ENCODE data around the gene GFRA1. TPM values are rescaled to one million over a fixed set of nuclear protein-coding genes. Genes with fewer than 3 reads are reported as not detected.

GFRA1 gene
- total and polyA plus RNA-seq, 2 donors (not counting 1 experiment from before 2014, with no cell fraction given), result 6.3 to 29.6 TPM

DNA sequence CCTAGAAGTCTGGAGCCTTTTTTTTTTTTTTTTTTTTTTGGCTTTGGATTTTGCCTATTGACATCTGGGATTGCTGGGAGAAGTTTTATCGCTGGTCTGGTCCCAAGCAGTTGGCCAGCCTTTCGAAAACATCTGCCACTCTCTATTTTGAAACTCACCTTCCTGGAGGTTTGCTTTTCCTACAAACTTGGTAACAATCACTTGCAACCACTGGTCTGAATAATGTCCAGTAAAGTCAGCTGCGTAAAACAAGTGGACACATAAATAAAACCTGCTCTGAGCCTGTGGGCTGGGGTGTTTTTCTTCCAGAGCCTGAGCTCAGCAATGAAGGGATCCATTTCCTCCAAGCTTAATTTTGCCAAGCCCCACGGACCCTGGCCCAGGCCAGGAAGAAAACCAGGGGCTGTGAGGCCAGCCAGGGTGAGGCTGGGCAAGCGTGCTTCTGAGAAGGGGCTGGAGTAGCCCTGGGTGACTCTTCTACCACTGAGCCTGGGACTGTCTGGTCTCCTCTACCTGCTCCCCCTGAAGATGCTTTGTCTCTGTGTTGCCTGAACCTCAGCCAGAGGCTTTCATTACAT is 202.2 kb downstream of the GFRA1 start:
- Histone ChIP-seq H4K20me1 (ENCODE audit: control insufficient read depth, extremely low read depth, insufficient read depth, low read length) (no peaks in the 10 kb centered on the region), H3K36me3 (ENCODE audit: control insufficient read depth, insufficient read depth, low read length) (no peaks in the 10 kb centered on the region), H2AFZ (ENCODE audit: low read length) (no peak overlapping the region), H3K4me1 (ENCODE audit: control insufficient read depth, extremely low read depth, insufficient read depth, low read length) (no peaks in the 10 kb centered on the region), H3K27me3 (ENCODE audit: control insufficient read depth, insufficient read depth, low read length) (no peaks in the 10 kb centered on the region), H3K9me3 (ENCODE audit: control insufficient read depth, insufficient read depth, low read depth, low read length) (no peaks in the 10 kb centered on the region), H3K27ac (ENCODE audit: insufficient read depth, low read length) (no peak overlapping the region), H3K4me3 (replicated peaks in 1 of 4; ENCODE audit: control extremely low read depth in 1 of 4, insufficient read depth in 1 of 4, low read depth in 3 of 4, low read length in 4 of 4) (no peak overlapping the region), H3K79me2 (ENCODE audit: control insufficient read depth, insufficient read depth, low read length) (no peaks in the 10 kb centered on the region), H3K9ac (ENCODE audit: insufficient read depth, low read length) (no peak overlapping the region), H3K4me2 (ENCODE audit: extremely low read depth, insufficient read depth, low read length) (no peak overlapping the region)
- TF ChIP-seq CTCF (conservative IDR thresholded peaks at IDR 0.05 in 1 of 2, IDR thresholded peaks at IDR 0.05 in 1 of 2; ENCODE audit: low read depth in 1 of 2, low read length in 2 of 2), result no peak
- no peak for TF ChIP-seq EZH2 (IDR thresholded peaks at IDR 0.05; ENCODE audit: low read length, missing control alignments)
- no peak for DNase-seq (ENCODE audit: low read depth in 2 of 2)

DNA sequence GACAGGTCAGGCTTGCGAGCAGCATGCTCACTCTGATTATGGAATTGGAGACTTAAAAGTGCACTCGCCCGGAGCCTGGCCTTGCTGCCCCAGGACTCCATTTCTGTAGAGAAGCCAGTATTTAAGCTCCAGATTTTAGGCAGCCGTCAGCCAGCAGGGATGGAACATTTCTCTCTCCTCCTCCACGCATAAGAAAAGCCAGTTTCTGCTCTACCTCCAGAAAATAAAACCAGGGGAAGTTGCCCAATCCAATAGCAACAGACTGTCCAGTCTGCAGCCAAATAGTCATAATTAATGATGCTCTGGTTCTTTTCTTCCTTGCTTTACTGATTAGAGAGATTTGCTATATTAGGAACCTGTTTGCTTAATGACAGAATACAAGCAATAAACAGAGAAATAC is 203.2 kb downstream of the GFRA1 start:
- H3K79me2 ChIP-seq (ENCODE audit: control insufficient read depth, insufficient read depth, low read length), result no peaks in the 10 kb centered on the region
- H3K4me2 ChIP-seq (ENCODE audit: extremely low read depth, insufficient read depth, low read length), result no peak overlapping the region
- H3K27ac ChIP-seq (ENCODE audit: insufficient read depth, low read length), result no peak overlapping the region
- H4K20me1 ChIP-seq (ENCODE audit: control insufficient read depth, extremely low read depth, insufficient read depth, low read length), result no peaks in the 10 kb centered on the region
- no peak overlapping the region for H2AFZ ChIP-seq (ENCODE audit: low read length)
- no peaks in the 10 kb centered on the region for H3K9me3 ChIP-seq (ENCODE audit: control insufficient read depth, insufficient read depth, low read depth, low read length)
- H3K36me3 ChIP-seq (ENCODE audit: control insufficient read depth, insufficient read depth, low read length), result no peaks in the 10 kb centered on the region
- no peaks in the 10 kb centered on the region for H3K27me3 ChIP-seq (ENCODE audit: control insufficient read depth, insufficient read depth, low read length)
- H3K4me1 ChIP-seq (ENCODE audit: control insufficient read depth, extremely low read depth, insufficient read depth, low read length), result no peaks in the 10 kb centered on the region
- H3K4me3 ChIP-seq (replicated peaks in 1 of 4; ENCODE audit: control extremely low read depth in 1 of 4, insufficient read depth in 1 of 4, low read depth in 3 of 4, low read length in 4 of 4), result no peak overlapping the region
- DNase-seq (ENCODE audit: low read depth in 2 of 2), result peak in 1 of 2 donors; percentile 5
- no peak for TF ChIP-seq CTCF (conservative IDR thresholded peaks at IDR 0.05 in 1 of 2, IDR thresholded peaks at IDR 0.05 in 1 of 2; ENCODE audit: low read depth in 1 of 2, low read length in 2 of 2)
- TF ChIP-seq EZH2 (IDR thresholded peaks at IDR 0.05; ENCODE audit: low read length, missing control alignments), result no peak
- no peak overlapping the region for H3K9ac ChIP-seq (ENCODE audit: insufficient read depth, low read length)

DNA sequence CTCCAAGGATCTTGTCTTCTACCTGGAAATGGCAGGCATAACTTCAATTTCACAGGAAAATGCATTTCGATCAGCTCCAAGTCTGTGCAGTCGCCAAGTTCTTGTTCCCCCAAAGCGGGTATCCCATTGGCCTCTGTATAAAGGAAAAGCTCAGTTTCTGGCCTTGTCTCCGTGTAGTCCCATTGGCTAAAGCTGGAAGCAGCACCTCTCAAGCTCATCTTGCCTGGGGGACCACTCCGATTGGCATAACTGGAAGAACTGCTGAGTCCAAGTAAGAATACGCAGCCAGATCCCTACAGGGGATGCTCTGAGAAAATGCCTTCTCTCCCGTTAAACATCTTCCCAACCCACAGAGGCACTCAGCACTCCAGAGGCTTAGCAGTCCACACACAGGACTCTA is 205.2 kb downstream of the GFRA1 start:
- Histone ChIP-seq H3K9ac (ENCODE audit: insufficient read depth, low read length) (no peak overlapping the region), H3K9me3 (ENCODE audit: control insufficient read depth, insufficient read depth, low read depth, low read length) (no peaks in the 10 kb centered on the region), H3K4me3 (replicated peaks in 1 of 4; ENCODE audit: control extremely low read depth in 1 of 4, insufficient read depth in 1 of 4, low read depth in 3 of 4, low read length in 4 of 4) (no peak overlapping the region), H3K79me2 (ENCODE audit: control insufficient read depth, insufficient read depth, low read length) (no peaks in the 10 kb centered on the region), H3K4me2 (ENCODE audit: extremely low read depth, insufficient read depth, low read length) (no peak overlapping the region), H4K20me1 (ENCODE audit: control insufficient read depth, extremely low read depth, insufficient read depth, low read length) (no peaks in the 10 kb centered on the region), H3K27ac (ENCODE audit: insufficient read depth, low read length) (no peak overlapping the region), H3K36me3 (ENCODE audit: control insufficient read depth, insufficient read depth, low read length) (no peaks in the 10 kb centered on the region), H2AFZ (ENCODE audit: low read length) (no peak overlapping the region), H3K4me1 (ENCODE audit: control insufficient read depth, extremely low read depth, insufficient read depth, low read length) (no peaks in the 10 kb centered on the region), H3K27me3 (ENCODE audit: control insufficient read depth, insufficient read depth, low read length) (no peaks in the 10 kb centered on the region)
- TF ChIP-seq EZH2 (IDR thresholded peaks at IDR 0.05; ENCODE audit: low read length, missing control alignments) (no peak), CTCF (conservative IDR thresholded peaks at IDR 0.05 in 1 of 2, IDR thresholded peaks at IDR 0.05 in 1 of 2; ENCODE audit: low read depth in 1 of 2, low read length in 2 of 2) (no peak)
- DNase-seq (ENCODE audit: low read depth in 2 of 2), result no peak
